NCI-H1092 treated with DMSO at 0.1 percent for 48 hours (cell line): ENCODE measurements around the gene CDH18.

Experiments
- DNase-seq: peaks from one replicate; lab custom pipeline; 2025; lab: John Stamatoyannopoulos, UW

The CDH18 gene

DNA sequence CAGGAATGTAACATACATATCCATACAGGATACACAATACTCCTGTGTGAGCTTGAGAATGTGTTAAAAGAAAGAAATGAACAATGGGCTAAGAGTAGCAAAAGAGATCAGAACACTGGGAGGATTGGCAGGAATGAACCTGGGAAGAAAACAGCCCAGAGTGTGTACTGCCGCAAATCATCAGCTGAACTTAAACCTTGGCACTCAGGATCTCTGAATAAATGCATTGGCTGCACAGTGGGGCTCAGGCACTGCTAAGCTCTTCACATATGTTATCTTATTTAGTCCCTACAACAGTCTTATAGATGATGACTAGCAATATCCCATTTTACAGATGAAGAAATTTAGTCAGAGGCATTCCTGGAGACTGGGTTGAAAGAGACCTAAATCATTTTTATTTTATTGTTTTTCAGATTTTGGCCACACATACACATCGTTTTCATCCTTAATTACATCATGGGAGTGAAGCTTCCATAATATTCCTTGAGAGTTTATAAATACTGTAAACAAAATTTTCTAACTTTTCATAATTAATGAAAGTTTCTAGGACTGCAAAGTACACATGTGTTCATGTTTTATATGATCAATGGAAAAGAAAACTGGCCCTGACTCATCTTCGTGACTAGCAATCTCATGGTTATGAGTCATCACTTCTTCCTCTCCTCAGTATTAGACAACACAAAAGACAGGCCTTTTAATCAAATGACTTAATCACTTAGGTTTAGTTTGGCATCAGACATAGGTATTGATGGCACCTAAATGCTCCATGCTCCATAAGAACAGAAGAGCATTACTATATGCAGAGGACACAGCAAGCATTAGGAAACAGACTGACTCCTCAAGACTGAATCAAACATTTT is 59.2 kb downstream of the CDH18 start:
- DNase-seq, result no peak

DNA sequence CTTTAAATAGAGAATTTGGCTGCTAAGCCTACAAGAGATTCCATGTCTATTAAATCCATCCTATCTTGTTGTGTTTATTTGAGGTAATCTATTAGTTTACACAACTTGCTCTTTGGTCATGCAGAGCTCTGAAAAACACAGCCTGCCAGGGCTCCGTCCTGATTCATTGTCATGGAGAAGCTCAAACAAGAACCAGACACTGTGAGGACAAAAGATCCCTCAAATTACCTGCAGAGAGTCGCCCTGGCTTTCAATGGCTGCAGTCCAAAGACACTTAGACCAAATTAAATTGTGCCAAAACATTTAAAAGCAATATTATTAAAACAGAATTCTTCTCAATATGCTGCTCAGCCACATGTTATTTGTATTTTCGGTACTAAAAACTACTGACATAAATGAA is 60.1 kb downstream of the CDH18 start:
- peak; percentile 87 for DNase-seq

GRCh38 chr5:19927170-19927569 is 60.8 kb downstream of the CDH18 start:
- no peak for DNase-seq

GRCh38 chr5:19923742-19924141 is 64.3 kb downstream of the CDH18 start:
- no peak for DNase-seq

DNA sequence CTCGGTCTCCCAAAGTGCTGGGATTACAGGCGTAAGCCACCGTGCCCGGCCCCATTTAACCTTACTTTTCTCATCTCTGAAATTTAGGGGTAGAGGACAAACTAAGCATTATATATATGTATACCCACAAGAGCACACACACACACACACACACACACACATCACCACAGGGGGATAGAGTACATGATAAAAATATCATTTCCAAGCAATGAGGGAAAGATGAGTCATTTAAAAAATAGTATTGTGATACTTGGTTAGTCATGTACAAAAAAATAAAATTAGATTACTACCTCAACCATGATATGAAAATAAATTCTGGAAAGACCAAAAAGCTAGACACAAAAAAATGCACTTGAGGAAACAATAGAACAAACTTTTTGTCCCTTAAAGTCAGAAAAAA is 67.2 kb downstream of the CDH18 start:
- DNase-seq, result no peak

- no peak for DNase-seq
Observed at GRCh38 chr5:19918780-19919179, 69.2 kb downstream of the CDH18 start.

- DNase-seq, result no peak
Observed at GRCh38 chr5:19917588-19918122, 70.3 kb downstream of the CDH18 start.

GRCh38 chr5:19910136-19910535 is 77.9 kb downstream of the CDH18 start:
- peak; percentile 15 for DNase-seq

GRCh38 chr5:19904766-19905165 is 83.2 kb downstream of the CDH18 start:
- no peak for DNase-seq

- DNase-seq, result no peak
Observed at GRCh38 chr5:19903611-19904010, 84.4 kb downstream of the CDH18 start.

GRCh38 chr5:19902316-19902934 is 85.6 kb downstream of the CDH18 start:
- no peak for DNase-seq

DNA sequence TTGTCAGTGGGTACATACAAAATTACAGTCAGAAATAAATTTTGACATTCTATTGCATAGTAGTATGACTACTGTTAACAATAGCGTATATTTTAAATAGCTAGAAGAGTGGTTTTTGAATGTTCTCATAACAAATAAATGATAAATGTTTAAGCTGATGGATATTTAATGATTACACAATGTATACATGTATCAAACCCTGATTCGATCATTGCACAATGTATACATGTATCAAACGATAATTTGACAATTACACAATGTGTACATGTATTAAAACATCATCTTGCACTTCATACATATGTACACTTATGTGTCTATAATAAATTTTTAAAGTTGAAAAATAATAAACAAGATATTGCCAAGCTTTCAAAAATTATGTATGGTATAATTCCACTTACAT is 87.7 kb downstream of the CDH18 start:
- no peak for DNase-seq

GRCh38 chr5:19891658-19892057 is 96.3 kb downstream of the CDH18 start:
- no peak for DNase-seq

DNA sequence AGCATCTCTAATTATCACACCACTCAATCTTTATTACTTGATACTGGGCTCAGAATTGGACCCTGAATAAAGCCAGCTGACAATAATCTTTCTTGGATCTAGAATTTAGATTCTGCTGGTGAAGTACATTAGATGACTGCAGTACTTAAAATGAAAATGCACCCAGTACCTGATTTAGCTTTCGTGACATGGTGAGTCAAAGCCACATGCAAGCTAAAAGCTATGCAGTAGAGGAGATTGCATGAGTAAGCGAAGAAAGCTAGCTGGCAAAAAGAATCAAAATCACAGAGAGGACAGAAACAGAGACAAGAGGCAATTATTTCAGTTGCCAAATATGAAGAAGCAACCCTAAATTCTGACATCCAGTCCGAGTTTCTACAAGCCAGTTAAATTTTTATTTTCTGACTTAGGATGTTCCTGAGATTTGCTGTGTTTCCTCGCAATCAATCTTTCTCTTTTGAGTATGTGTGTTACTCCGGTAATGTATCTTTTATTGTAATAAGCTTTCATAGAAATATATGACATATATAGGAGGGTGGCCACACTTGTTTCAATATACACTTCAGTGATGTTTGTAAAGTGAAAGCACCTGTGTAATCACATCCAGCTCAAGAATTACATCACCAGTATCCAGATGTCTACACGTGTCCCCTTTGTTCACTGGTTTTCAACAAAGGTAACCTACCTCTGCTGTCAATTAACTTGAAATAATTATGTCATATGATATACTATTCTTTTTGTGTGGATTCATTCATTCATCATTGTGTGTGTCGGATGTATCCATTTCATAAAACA is 101.7 kb downstream of the CDH18 start:
- peak; percentile 20 for DNase-seq

DNA sequence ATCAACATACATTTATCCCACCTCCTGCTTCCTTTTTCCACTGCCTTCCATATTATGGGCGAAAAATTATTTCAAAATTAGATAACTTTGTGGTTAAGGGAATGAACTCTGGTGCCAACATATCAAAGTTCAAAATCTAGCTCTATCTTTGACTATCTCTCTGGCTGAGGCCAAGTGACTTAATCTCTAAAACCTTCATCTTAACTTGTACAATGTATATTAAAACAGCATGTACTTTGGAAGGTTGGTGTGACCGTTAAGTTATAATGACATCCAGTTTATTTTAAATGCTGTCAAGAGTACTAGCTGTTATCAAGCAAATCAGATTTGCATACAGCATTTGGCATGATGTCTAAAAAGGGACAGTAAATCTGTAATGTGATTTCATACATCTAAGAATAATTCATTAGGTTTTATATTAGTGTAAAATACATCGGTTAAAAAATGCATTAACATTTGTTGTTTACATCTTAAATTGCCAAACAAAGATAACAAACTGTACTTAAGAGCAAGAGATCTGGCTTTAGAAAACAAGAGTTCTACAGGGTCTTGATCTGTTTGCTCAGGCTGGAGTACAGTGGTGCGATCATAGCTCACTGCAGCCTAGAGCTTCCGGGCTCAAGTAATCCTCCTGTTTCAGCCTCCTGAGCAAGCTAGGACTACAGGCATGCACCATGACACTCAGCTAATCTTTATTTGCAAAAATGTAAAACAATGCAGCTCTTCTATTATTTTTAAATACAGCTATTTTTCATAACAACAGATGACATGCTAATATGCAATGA is 102.8 kb downstream of the CDH18 start:
- no peak for DNase-seq

GRCh38 chr5:19880859-19881436 is 107.1 kb downstream of the CDH18 start:
- DNase-seq, result peak; percentile 95

GRCh38 chr5:19880458-19880857 is 107.5 kb downstream of the CDH18 start:
- peak; percentile 80 for DNase-seq

DNA sequence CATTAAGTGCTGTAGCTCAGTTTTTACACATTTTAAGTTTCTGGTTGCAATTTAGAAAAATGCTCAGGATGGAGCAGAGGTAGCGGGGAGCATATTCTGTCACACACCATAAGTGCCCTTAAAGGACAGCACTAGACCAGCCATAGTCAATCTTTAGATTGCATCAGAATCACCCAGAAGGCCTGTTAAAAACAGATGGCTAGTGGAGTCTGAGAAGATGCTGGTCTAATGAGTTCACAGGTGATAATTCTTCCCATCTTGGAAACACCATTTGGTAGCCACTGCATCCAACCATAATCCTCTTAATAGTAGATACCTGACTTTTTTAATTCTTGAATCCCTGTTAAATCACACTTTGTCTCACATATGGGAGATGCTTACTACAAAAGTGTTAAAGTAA is 113.2 kb downstream of the CDH18 start:
- no peak for DNase-seq

GRCh38 chr5:19866090-19866450 is 121.9 kb downstream of the CDH18 start:
- DNase-seq, result no peak

DNA sequence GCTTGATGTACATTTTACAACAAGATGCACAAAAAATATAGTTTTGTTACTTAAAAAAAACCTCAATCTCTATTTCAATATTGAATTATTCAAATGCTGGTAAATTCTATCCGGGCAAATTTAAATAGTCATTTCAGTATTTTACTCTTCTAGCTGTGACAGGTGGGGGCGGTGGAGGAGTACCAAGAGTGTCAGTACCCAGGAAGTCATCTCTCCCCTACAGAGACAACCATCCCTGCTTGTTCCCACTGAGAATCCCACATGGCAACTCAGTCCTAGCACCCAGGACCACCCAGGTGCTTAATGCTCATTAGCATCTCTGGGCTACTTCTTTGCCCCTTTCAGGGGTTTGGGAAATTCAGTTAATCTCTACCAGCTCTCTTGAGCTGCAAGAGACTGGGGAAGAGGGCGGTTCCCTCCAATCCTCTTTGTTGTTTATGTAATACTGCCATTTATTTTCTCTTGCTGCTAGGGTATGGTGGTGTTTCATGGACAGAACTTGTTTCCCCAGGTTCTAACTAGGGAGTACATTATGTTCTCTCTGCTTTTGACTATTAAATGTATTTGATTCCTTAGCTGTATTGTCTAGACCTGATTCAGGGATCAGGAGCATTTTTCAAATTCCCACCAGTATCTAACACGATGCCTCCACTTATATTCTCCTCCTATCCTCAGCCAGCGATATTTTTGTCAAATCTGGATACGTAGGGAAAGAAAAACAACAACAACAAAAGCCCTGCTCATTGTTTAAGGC is 122.5 kb downstream of the CDH18 start:
- DNase-seq, result no peak

- DNase-seq, result no peak
Observed at GRCh38 chr5:19862711-19863110, 125.3 kb downstream of the CDH18 start.
